DND-41 (cell line): ENCODE data around the gene ADAMTS13.
"Not testable (repeated sequence)": the region's sequence is repeated elsewhere in the genome, so short reads cannot be mapped to it uniquely, and the experiment has no call there.

Experiments used
- ATAC-seq: fragments of 200-7000 bp; cut with Tn5 transposase; 3 replicates; pipeline ENCODE4 v1.9.1; 2021; ENCODE audit warnings: low read depth; ENCODE audit not compliant: insufficient read depth
- DNase-seq: peaks from one replicate; pipeline ENCODE4 v3.0.0-alpha.2; 2020
- H2AFZ ChIP-seq: 2 replicates; pipeline ENCODE4 v1.6.0; 2012; ENCODE audit warnings: low read depth, low read length
- H3K27ac ChIP-seq: 2 replicates; pipeline ENCODE4 v1.5.1; 2012; ENCODE audit warnings: low read length, inconsistent platforms
- H3K27me3 ChIP-seq: fragments of 200-600 bp; sonication (generic); 2 replicates; pipeline ENCODE4 v1.6.0; 2012; ENCODE audit warnings: low read length, mild to moderate bottlenecking, inconsistent platforms; ENCODE audit not compliant: insufficient read depth, poor library complexity
- H3K36me3 ChIP-seq: 2 replicates; pipeline ENCODE4 v1.5.1; 2012; ENCODE audit warnings: low read length, inconsistent platforms; ENCODE audit not compliant: insufficient read depth
- H3K4me1 ChIP-seq: 2 replicates; pipeline ENCODE4 v1.5.1; 2012; ENCODE audit warnings: mild to moderate bottlenecking, low read length; ENCODE audit not compliant: insufficient read depth
- H3K4me2 ChIP-seq: 2 replicates; pipeline ENCODE4 v1.6.0; 2012; ENCODE audit warnings: mild to moderate bottlenecking, moderate library complexity, low read length, inconsistent platforms; ENCODE audit not compliant: insufficient read depth
- H3K4me3 ChIP-seq, 2 experiments: fragments of 200-600 bp in 1 of 2; shearing (Covaris generic) in 1 of 2; 2 replicates each; pipeline ENCODE4 v1.5.1; 2012 to 2016; ENCODE audit warnings: inconsistent platforms in 2 of 2, low read length in 2 of 2, mild to moderate bottlenecking in 2 of 2, low read depth in 1 of 2, moderate library complexity in 1 of 2
- H3K79me2 ChIP-seq: 2 replicates; pipeline ENCODE4 v1.6.0; 2012; ENCODE audit warnings: low read length, inconsistent platforms; ENCODE audit not compliant: insufficient read depth
- H3K9ac ChIP-seq: 2 replicates; pipeline ENCODE4 v1.6.0; 2012; ENCODE audit warnings: low read depth, mild to moderate bottlenecking, inconsistent platforms, low read length, moderate library complexity
- H3K9me3 ChIP-seq: 2 replicates; pipeline ENCODE4 v1.5.1; 2012; ENCODE audit warnings: low read length, moderate library complexity, mild to moderate bottlenecking, inconsistent platforms; ENCODE audit not compliant: insufficient read depth, severe bottlenecking
- H4K20me1 ChIP-seq: 2 replicates; pipeline ENCODE4 v1.6.0; 2012; ENCODE audit warnings: low read length; ENCODE audit not compliant: insufficient read depth
- CTCF ChIP-seq: IDR thresholded peaks from 2 replicates; pipeline ENCODE4 v1.5.1; 2012; ENCODE audit warnings: borderline replicate concordance, low read length, moderate library complexity, mild to moderate bottlenecking; ENCODE audit not compliant: poor library complexity, severe bottlenecking; ENCODE audit errors: extremely low read depth
- EZH2 ChIP-seq: IDR thresholded peaks from 3 replicates; pipeline ENCODE4 v1.6.1; 2012; ENCODE audit warnings: borderline replicate concordance, low read depth, mild to moderate bottlenecking, moderate library complexity, low read length, inconsistent platforms; ENCODE audit not compliant: severe bottlenecking

ADAMTS13 gene

GRCh38 chr9:133448487-133448972, 26.4 kb downstream of the ADAMTS13 start:
- TF ChIP-seq EZH2: no peak
- no peak for TF ChIP-seq CTCF
- no peak overlapping the region for H3K9ac ChIP-seq
- no peak overlapping the region for H3K27ac ChIP-seq
- H2AFZ ChIP-seq: no peak overlapping the region
- H3K27me3 ChIP-seq: no peaks in the 10 kb centered on the region
- no peaks in the 10 kb centered on the region for H3K36me3 ChIP-seq
- H3K9me3 ChIP-seq: no peaks in the 10 kb centered on the region
- H4K20me1 ChIP-seq: no peaks in the 10 kb centered on the region
- ATAC-seq (no peak), DNase-seq (no peak)
- no peak overlapping the region for H3K4me3 ChIP-seq
- H3K79me2 ChIP-seq: no peaks in the 10 kb centered on the region
- no peak overlapping the region for H3K4me2 ChIP-seq
- no peaks in the 10 kb centered on the region for H3K4me1 ChIP-seq

DNA sequence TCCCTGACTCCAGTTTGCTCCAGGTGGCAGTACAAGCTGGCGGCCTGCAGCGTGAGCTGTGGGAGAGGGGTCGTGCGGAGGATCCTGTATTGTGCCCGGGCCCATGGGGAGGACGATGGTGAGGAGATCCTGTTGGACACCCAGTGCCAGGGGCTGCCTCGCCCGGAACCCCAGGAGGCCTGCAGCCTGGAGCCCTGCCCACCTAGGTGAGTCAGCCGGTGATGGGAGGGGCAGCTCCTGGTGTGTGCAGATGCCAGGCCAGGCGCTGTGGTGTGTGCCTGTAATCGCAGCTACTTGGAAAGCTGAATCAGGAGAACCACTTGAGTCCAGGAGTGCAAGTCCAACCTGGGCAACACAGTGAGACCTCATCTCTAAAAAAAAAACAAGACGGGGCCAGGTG, 27.6 kb downstream of the ADAMTS13 start:
- ATAC-seq: no peak
- Histone ChIP-seq H3K36me3 (no peaks in the 10 kb centered on the region), H3K4me3 (no peak overlapping the region), H3K27ac (no peak overlapping the region), H3K4me2 (no peak overlapping the region), H3K4me1 (no peaks in the 10 kb centered on the region), H3K9ac (no peak overlapping the region), H4K20me1 (no peaks in the 10 kb centered on the region), H3K27me3 (no peaks in the 10 kb centered on the region), H2AFZ (no peak overlapping the region), H3K79me2 (no peaks in the 10 kb centered on the region), H3K9me3 (no peaks in the 10 kb centered on the region)
- no peak for DNase-seq
- no peak for TF ChIP-seq CTCF
- no peak for TF ChIP-seq EZH2

- not testable (repeated sequence) for H3K9ac ChIP-seq, H3K27ac ChIP-seq, H3K36me3 ChIP-seq, H3K9me3 ChIP-seq, ATAC-seq, H2AFZ ChIP-seq, H3K4me3 ChIP-seq, DNase-seq, H3K79me2 ChIP-seq, H3K27me3 ChIP-seq, H3K4me1 ChIP-seq, H3K4me2 ChIP-seq, H4K20me1 ChIP-seq
Measured at GRCh38 chr9:133451865-133452264, 29.7 kb downstream of the ADAMTS13 start.

DNA sequence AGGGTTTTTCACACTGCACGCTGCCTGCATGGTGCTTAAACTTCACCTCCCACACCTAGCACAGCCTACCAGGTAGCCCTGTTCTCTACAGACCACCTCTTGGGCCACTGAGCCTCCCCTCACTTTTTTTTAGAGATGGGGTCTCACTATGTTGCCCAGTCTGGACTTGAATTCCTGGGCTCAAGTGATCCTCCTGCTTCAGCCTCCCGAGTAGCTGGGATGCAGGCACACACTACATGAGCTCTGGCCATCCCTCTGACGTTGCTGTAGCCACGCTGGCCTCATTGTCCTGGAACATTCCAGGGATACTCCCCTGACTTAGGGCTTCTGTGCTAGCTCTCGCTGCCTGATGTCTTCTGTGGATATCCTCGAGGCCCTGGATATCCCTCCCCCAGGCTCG, 30.4 kb downstream of the ADAMTS13 start:
- H3K4me3 ChIP-seq: no peak overlapping the region
- no peaks in the 10 kb centered on the region for H3K79me2 ChIP-seq
- H3K4me2 ChIP-seq: no peak overlapping the region
- no peaks in the 10 kb centered on the region for H4K20me1 ChIP-seq
- no peaks in the 10 kb centered on the region for H3K36me3 ChIP-seq
- H3K27ac ChIP-seq: no peak overlapping the region
- no peak for ATAC-seq
- H3K9ac ChIP-seq: no peak overlapping the region
- no peak overlapping the region for H2AFZ ChIP-seq
- H3K4me1 ChIP-seq: no peaks in the 10 kb centered on the region
- TF ChIP-seq EZH2 (no peak), CTCF (no peak)
- no peaks in the 10 kb centered on the region for H3K9me3 ChIP-seq
- DNase-seq: no peak
- no peaks in the 10 kb centered on the region for H3K27me3 ChIP-seq
